ENCODE results near the gene CDK19.
"Not testable (repeated sequence)": the region's sequence is repeated elsewhere in the genome, so short reads cannot be mapped to it uniquely, and the experiment has no call there.

CDK19 gene

DNA sequence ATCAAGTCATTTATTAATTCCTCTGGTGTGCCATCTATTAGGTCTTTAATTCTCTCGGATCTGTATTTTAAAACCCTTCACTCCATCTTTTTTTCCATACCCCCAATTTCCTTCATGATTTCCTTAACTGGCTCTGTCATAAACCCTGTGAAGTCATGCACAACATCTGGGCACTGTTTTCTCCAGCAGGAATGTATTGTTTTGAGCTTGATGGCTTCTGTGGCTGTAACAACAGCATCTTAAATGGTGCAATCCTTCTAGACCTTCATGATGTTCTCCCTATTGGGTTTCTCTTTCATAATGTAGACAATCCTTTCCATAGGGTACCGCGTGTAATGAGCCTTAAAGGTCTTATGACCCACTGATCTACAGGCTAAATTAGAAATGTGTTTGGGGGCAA is 29.0 kb downstream of the CDK19 start:
- H3K4me3 ChIP-seq (ENCODE audit: extremely low read depth, insufficient read depth, low read length, poor library complexity, severe bottlenecking): no peak overlapping the region
- H3K36me3 ChIP-seq (ENCODE audit: control insufficient read depth, insufficient read depth, low read length): no peaks in the 10 kb centered on the region
- H3K4me1 ChIP-seq (ENCODE audit: control insufficient read depth, insufficient read depth, low read length, poor library complexity, severe bottlenecking): no peaks in the 10 kb centered on the region
- WGBS, 2 experiments (ENCODE audit: insufficient coverage in 2 of 2): 100% methylated on average over 1 to 2 of the region's 3 CpGs
- H3K27ac ChIP-seq (ENCODE audit: low read depth, low read length, severe bottlenecking): no peak overlapping the region
- H3K9me3 ChIP-seq (ENCODE audit: control insufficient read depth, low read length): peaks cover 13% of the 10 kb centered on the region

DNA sequence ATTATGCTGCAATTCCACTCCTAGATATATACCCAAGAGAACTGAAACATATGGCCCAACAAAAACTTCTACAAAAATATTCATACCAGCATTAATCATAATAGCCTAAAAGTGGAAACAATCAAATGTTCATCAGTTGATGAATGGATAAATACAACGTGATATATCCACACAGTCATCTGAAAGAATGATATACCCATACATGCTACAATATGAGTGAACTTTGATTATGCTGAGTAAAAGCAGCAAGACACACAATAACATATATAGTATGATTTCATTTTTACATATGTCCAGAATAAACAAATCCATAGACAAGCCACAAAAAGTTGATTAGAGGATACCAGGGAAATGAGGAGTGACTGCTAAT is 30.7 kb downstream of the CDK19 start:
- H3K4me3 ChIP-seq (ENCODE audit: extremely low read depth, insufficient read depth, low read length, poor library complexity, severe bottlenecking): no peak overlapping the region
- peaks cover 13% of the 10 kb centered on the region for H3K9me3 ChIP-seq (ENCODE audit: control insufficient read depth, low read length)
- H3K27ac ChIP-seq (ENCODE audit: low read depth, low read length, severe bottlenecking): no peak overlapping the region
- H3K36me3 ChIP-seq (ENCODE audit: control insufficient read depth, insufficient read depth, low read length): no peaks in the 10 kb centered on the region
- WGBS, 2 experiments (ENCODE audit: insufficient coverage in 2 of 2): no CpG with 5 or more reads among the region's 1 CpG
- no peaks in the 10 kb centered on the region for H3K4me1 ChIP-seq (ENCODE audit: control insufficient read depth, insufficient read depth, low read length, poor library complexity, severe bottlenecking)

DNA sequence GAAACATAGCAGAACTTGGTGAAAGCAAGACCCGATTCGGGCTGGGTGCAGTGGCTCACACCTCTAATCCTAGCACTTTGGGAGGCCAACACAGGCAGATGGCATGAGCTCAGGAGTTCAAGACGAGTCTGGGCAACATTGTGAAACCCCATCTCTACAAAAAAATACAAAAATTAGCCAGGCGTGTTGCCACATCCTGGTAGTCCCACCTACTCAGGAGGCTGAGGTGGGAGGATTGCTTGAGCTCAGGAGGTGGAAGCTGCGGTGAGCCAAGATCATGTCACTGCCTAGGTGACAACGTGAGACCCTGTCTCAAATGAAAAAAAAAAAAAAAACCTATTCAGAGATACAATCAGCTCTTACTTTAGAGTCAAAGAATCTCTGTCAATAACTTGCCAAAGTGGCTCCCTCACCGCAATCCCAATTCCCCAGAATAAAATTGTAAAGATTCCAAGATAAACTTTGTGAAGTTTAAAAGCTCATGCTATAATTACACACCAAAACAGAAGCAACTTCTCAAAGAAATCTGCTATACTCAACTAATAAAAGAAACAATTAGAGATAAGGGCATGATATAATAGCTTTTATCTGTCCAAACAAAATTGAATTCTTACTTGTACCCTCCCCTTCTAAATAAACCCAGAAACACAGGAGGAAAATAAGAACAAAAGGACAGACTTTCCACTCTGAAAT is 33.6 kb downstream of the CDK19 start:
- H3K27ac ChIP-seq (ENCODE audit: low read depth, low read length, severe bottlenecking): no peak overlapping the region
- 95 to 96% methylated on average over 4 to 7 of the region's 7 CpGs for WGBS, 2 experiments (ENCODE audit: insufficient coverage in 2 of 2)
- no peaks in the 10 kb centered on the region for H3K4me1 ChIP-seq (ENCODE audit: control insufficient read depth, insufficient read depth, low read length, poor library complexity, severe bottlenecking)
- no peak overlapping the region for H3K4me3 ChIP-seq (ENCODE audit: extremely low read depth, insufficient read depth, low read length, poor library complexity, severe bottlenecking)
- H3K36me3 ChIP-seq (ENCODE audit: control insufficient read depth, insufficient read depth, low read length): no peaks in the 10 kb centered on the region
- H3K9me3 ChIP-seq (ENCODE audit: control insufficient read depth, low read length): no peaks in the 10 kb centered on the region

DNA sequence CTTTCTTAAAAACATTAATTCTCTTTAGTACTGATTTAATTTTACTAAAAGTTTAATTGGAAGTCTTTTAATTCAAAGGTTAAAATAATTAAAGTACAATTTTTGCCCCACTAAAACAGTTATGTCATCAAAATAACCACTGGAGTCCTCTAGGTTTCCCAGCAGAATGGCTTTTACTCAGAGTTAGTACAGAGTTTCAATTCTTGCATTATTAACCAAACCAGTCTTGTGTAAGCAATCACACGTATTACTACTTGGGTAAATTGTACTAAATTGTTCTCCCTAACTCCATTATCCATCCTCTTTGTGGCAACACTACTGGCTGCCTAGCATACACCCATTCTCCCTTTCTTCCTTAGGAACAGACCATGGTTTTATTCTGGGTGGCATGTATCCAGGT is 36.9 kb downstream of the CDK19 start:
- H3K27ac ChIP-seq (ENCODE audit: low read depth, low read length, severe bottlenecking): no peak overlapping the region
- H3K4me1 ChIP-seq (ENCODE audit: control insufficient read depth, insufficient read depth, low read length, poor library complexity, severe bottlenecking): no peaks in the 10 kb centered on the region
- 100% methylated on average over 1 of the region's 1 CpG; no CpG with 5 or more reads in 1 of the 2 experiments for WGBS, 2 experiments (ENCODE audit: insufficient coverage in 2 of 2)
- H3K4me3 ChIP-seq (ENCODE audit: extremely low read depth, insufficient read depth, low read length, poor library complexity, severe bottlenecking): no peak overlapping the region
- no peaks in the 10 kb centered on the region for H3K36me3 ChIP-seq (ENCODE audit: control insufficient read depth, insufficient read depth, low read length)
- no peaks in the 10 kb centered on the region for H3K9me3 ChIP-seq (ENCODE audit: control insufficient read depth, low read length)

DNA sequence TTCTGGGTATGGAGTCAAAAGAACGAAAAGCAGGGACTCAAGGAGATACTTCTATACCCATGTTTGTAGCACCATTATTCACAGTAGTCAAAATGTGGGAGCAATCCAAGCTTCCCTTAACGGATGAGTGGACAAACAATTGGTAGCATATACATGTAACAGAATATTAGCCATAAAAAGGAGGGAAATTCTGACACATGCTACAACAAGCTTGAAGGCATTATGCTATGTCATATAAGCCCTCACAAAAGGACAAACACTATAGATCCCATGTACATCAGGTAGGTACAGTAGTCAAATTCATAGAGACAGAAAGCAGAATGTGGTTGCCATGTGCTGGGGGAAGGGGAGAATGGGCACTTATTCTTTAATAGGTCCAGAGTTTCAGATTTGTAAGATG is 37.6 kb downstream of the CDK19 start:
- no peak overlapping the region for H3K4me3 ChIP-seq (ENCODE audit: extremely low read depth, insufficient read depth, low read length, poor library complexity, severe bottlenecking)
- no CpG with 5 or more reads among the region's 2 CpGs for WGBS, 2 experiments (ENCODE audit: insufficient coverage in 2 of 2)

DNA sequence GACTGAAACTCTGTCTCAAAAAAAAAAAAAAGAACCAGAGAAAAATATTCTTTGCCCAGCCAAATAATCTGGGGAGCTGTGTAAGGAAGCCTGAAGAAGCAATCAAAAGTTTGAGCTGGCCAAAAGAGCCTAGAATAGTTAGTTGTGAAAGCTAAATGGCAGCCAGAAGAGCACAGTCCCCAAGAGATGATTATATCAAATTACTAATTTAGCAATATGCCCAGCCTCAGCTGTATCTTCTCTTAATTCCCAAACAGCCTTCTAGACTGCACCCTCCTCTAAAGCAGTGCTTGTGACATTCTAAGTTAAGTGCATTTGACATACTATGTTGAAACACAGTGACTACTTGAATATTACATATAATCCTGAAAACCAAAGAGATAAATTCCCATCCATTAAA is 38.9 kb downstream of the CDK19 start:
- Histone ChIP-seq H3K9me3 (ENCODE audit: control insufficient read depth, low read length) (no peaks in the 10 kb centered on the region), H3K36me3 (ENCODE audit: control insufficient read depth, insufficient read depth, low read length) (peaks cover 5% of the 10 kb centered on the region), H3K27ac (ENCODE audit: low read depth, low read length, severe bottlenecking) (no peak overlapping the region), H3K4me3 (ENCODE audit: extremely low read depth, insufficient read depth, low read length, poor library complexity, severe bottlenecking) (no peak overlapping the region), H3K4me1 (ENCODE audit: control insufficient read depth, insufficient read depth, low read length, poor library complexity, severe bottlenecking) (no peaks in the 10 kb centered on the region)

More for the DNA sequence above, 37.6 kb downstream of the CDK19 start:
- peaks cover 3% of the 10 kb centered on the region for H3K36me3 ChIP-seq (ENCODE audit: control insufficient read depth, insufficient read depth, low read length)
- no peak overlapping the region for H3K27ac ChIP-seq (ENCODE audit: low read depth, low read length, severe bottlenecking)
- no peaks in the 10 kb centered on the region for H3K9me3 ChIP-seq (ENCODE audit: control insufficient read depth, low read length)
- no peaks in the 10 kb centered on the region for H3K4me1 ChIP-seq (ENCODE audit: control insufficient read depth, insufficient read depth, low read length, poor library complexity, severe bottlenecking)

DNA sequence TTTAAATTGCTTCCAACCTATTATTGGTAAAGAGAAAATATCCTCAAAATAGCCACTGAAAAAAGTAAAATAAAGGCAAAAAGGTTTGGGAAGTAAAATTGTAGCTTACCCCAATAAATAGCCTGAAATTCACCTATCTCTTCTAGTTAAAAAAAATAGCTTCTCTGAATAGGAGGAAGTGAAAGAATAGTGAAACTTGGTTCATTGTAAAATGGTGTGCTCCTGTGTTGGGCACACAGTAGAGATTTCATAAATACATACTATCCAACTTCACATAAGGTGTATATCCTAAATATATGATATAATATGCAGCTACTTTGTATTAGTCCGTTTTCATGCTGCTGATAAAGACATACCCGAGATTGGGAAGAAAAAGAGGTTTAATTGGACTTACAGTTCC is 45.3 kb downstream of the CDK19 start:
- Histone ChIP-seq H3K36me3 (ENCODE audit: control insufficient read depth, insufficient read depth, low read length) (peaks cover 5% of the 10 kb centered on the region), H3K9me3 (ENCODE audit: control insufficient read depth, low read length) (peaks cover 3% of the 10 kb centered on the region), H3K4me3 (ENCODE audit: extremely low read depth, insufficient read depth, low read length, poor library complexity, severe bottlenecking) (no peak overlapping the region), H3K4me1 (ENCODE audit: control insufficient read depth, insufficient read depth, low read length, poor library complexity, severe bottlenecking) (no peaks in the 10 kb centered on the region), H3K27ac (ENCODE audit: low read depth, low read length, severe bottlenecking) (no peak overlapping the region)
- WGBS, 2 experiments (ENCODE audit: insufficient coverage in 2 of 2): no CpG with 5 or more reads among the region's 2 CpGs

DNA sequence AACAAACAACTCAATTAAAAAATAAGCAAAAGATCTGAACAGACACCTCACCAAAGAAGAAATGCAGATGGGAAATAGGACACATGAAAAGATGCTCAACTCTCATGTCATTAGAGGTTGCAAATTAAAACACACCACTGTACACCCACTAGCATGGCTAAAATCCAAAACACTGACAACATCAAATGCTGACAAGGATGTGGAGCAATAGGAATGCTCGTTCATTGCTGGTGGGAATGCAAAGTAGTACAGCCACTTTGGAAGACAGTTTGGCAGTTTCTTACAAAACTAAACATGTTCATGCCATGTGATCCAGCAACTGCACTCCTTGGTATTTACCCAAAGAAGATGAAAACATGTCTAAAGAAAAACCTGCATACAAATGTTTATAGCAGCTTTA is 47.2 kb downstream of the CDK19 start:
- no peak overlapping the region for H3K4me3 ChIP-seq (ENCODE audit: extremely low read depth, insufficient read depth, low read length, poor library complexity, severe bottlenecking)
- no peaks in the 10 kb centered on the region for H3K4me1 ChIP-seq (ENCODE audit: control insufficient read depth, insufficient read depth, low read length, poor library complexity, severe bottlenecking)
- H3K27ac ChIP-seq (ENCODE audit: low read depth, low read length, severe bottlenecking): no peak overlapping the region
- WGBS, 2 experiments (ENCODE audit: insufficient coverage in 2 of 2): 89 to 100% methylated on average over 1 of the region's 1 CpG
- peaks cover 3% of the 10 kb centered on the region for H3K9me3 ChIP-seq (ENCODE audit: control insufficient read depth, low read length)
- H3K36me3 ChIP-seq (ENCODE audit: control insufficient read depth, insufficient read depth, low read length): peaks cover 5% of the 10 kb centered on the region

DNA sequence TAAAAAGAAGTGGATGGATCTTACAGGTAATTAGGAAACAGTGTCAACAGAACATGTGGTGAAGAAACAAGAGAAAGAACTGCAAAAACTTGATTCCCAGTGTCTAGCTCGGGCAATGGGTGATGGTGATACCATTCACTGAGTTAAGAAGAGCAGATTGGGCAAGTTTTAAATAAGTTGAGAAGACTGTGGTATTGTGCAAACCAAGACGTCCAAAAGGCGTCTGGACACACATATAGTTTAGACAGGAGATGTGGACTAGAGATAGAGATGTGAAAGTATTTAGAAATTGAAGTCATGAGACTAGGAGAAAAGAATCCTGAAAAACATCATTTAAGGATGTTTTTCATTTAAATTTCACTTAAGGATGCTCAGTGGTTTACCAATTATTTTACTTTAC is 53.9 kb downstream of the CDK19 start:
- Histone ChIP-seq H3K4me1 (ENCODE audit: control insufficient read depth, insufficient read depth, low read length, poor library complexity, severe bottlenecking) (no peaks in the 10 kb centered on the region), H3K9me3 (ENCODE audit: control insufficient read depth, low read length) (no peaks in the 10 kb centered on the region), H3K27ac (ENCODE audit: low read depth, low read length, severe bottlenecking) (no peak overlapping the region), H3K4me3 (ENCODE audit: extremely low read depth, insufficient read depth, low read length, poor library complexity, severe bottlenecking) (no peak overlapping the region), H3K36me3 (ENCODE audit: control insufficient read depth, insufficient read depth, low read length) (peaks cover 2% of the 10 kb centered on the region)
- 74 to 98% methylated on average over 3 of the region's 3 CpGs for WGBS, 2 experiments (ENCODE audit: insufficient coverage in 2 of 2)

DNA sequence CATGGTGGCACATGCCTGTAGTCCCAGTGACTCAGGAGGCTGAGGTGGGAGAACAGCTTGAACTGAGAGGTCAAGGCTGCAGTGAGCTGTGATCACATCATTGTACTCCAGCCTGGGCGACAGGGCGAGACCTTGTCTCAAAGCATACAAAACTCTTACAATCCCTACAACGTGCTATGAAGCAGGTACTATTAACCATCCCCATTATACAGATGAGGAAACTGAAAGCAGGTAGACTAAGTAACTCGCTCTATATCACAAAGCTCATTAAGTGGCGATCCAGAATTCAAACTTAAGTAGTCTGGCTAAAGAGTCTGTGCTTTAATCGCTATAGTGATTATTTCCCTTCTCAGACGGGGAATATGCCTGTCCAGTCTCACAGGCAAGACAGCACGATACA is 54.7 kb downstream of the CDK19 start:
- no peak overlapping the region for H3K27ac ChIP-seq (ENCODE audit: low read depth, low read length, severe bottlenecking)
- no peaks in the 10 kb centered on the region for H3K9me3 ChIP-seq (ENCODE audit: control insufficient read depth, low read length)
- WGBS, 2 experiments (ENCODE audit: insufficient coverage in 2 of 2): 96 to 98% methylated on average over 7 to 8 of the region's 8 CpGs
- H3K4me3 ChIP-seq (ENCODE audit: extremely low read depth, insufficient read depth, low read length, poor library complexity, severe bottlenecking): no peak overlapping the region
- peaks cover 2% of the 10 kb centered on the region for H3K36me3 ChIP-seq (ENCODE audit: control insufficient read depth, insufficient read depth, low read length)
- H3K4me1 ChIP-seq (ENCODE audit: control insufficient read depth, insufficient read depth, low read length, poor library complexity, severe bottlenecking): no peaks in the 10 kb centered on the region

DNA sequence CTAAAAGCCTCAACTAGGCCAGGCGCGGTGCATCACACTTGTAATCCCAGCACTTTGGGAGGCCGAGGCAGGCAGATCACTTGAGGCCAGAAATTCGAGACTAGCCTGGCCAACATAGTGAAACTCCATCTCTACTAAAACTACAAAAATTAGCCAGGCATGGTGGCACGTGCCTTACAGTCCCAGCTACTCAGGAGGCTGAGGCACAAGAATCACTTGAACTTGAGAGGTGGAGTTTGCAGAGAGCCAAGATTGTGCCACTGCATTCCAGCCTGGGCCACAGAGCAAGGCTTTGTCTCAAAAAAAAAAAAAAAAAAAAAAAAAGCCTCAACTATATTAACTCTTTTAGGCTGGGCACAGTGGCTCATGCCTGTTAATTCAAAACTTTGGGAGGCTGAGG is 55.2 kb downstream of the CDK19 start:
- not testable (repeated sequence) for H3K27ac ChIP-seq (ENCODE audit: low read depth, low read length, severe bottlenecking); H3K4me1 ChIP-seq (ENCODE audit: control insufficient read depth, insufficient read depth, low read length, poor library complexity, severe bottlenecking); H3K9me3 ChIP-seq (ENCODE audit: control insufficient read depth, low read length); H3K36me3 ChIP-seq (ENCODE audit: control insufficient read depth, insufficient read depth, low read length); H3K4me3 ChIP-seq (ENCODE audit: extremely low read depth, insufficient read depth, low read length, poor library complexity, severe bottlenecking)
- WGBS, 2 experiments (ENCODE audit: insufficient coverage in 2 of 2): 88 to 93% methylated on average over 4 to 5 of the region's 5 CpGs

Measured in mesodermal cell (in vitro differentiated cells).